Kidney epithelial cell (primary cell): ENCODE measurements around the gene STC2. TPM values are rescaled to one million over a fixed set of nuclear protein-coding genes. Genes with fewer than 3 reads are reported as not detected.
"Not testable (repeated sequence)": the region's sequence is repeated elsewhere in the genome, so short reads cannot be mapped to it uniquely, and the experiment has no call there.

Experiments used
- DNase-seq: peaks from one replicate; pipeline ENCODE4 v3.0.0-alpha.2; 2010; ENCODE audit warnings: low read depth
- H3K27me3 ChIP-seq: 2 replicates; pipeline ENCODE4 v1.6.0; 2011; ENCODE audit warnings: low read length; ENCODE audit not compliant: control insufficient read depth, insufficient read depth
- H3K36me3 ChIP-seq: 2 replicates; pipeline ENCODE4 v1.5.1; 2011; ENCODE audit warnings: low read length; ENCODE audit not compliant: control insufficient read depth, insufficient read depth
- H3K4me3 ChIP-seq: 2 replicates; pipeline ENCODE4 v1.5.1; 2011; ENCODE audit warnings: low read depth, mild to moderate bottlenecking, control low read depth, low read length
- total RNA-seq: library from RNA; depleted of rRNA; stranded (reverse); fragments of >200 nt; gene quantifications from 2 replicates; pipeline ENCODE4 v1.2.3, GENCODE V29; 2015
- TF ChIP-seq, protein P1 (sequence below): IDR thresholded peaks from 2 replicates; pipeline ENCODE4 v1.5.1; 2011; ENCODE audit warnings: mild to moderate bottlenecking, moderate library complexity, low read length, control low read depth, inconsistent platforms; ENCODE audit not compliant: insufficient read depth, poor library complexity, severe bottlenecking

Gene STC2
- total RNA-seq, 1 donor from 2014 or later = 219 TPM

DNA sequence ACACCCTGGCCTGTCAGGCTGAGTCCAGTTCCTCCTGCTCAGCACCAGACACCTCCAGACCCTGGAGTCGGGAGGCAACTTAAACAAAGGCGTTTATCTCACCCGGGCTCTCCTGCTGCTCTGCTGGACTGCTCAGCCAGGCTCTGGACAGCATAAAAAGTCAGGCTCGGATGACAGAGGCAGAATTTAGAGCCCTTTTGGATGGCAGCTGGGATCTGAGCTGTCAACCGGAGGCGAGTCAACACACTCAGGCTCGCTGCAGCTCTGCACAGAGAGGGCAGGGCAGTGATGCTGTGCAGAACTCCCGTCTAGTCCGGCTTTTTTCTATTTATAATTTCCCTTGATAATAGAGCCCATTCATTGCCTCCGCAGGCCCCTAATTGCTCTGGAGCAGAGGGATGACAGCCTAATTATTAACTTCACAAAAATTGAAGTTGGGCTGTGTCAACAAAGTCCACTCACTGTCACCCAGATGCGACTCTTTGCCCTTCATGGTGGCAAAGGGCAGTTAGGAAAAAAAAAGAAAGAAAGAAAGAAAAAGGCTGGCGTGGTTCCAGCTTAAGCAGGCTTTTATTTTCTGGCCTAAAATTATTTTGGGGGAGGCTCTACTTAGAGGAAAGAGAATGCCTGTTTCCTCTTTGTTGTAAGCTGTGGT, 37.6 kb downstream of the STC2 start:
- H3K27me3 ChIP-seq = peaks cover 29% of the 10 kb centered on the region
- no peak overlapping the region for H3K4me3 ChIP-seq
- TF ChIP-seq, protein P1, sequence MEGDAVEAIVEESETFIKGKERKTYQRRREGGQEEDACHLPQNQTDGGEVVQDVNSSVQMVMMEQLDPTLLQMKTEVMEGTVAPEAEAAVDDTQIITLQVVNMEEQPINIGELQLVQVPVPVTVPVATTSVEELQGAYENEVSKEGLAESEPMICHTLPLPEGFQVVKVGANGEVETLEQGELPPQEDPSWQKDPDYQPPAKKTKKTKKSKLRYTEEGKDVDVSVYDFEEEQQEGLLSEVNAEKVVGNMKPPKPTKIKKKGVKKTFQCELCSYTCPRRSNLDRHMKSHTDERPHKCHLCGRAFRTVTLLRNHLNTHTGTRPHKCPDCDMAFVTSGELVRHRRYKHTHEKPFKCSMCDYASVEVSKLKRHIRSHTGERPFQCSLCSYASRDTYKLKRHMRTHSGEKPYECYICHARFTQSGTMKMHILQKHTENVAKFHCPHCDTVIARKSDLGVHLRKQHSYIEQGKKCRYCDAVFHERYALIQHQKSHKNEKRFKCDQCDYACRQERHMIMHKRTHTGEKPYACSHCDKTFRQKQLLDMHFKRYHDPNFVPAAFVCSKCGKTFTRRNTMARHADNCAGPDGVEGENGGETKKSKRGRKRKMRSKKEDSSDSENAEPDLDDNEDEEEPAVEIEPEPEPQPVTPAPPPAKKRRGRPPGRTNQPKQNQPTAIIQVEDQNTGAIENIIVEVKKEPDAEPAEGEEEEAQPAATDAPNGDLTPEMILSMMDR = no peak
- no peaks in the 10 kb centered on the region for H3K36me3 ChIP-seq
- no peak for DNase-seq

GRCh38 chr5:173289372-173289771, 38.8 kb downstream of the STC2 start:
- H3K4me3 ChIP-seq = no peak overlapping the region
- no peak for DNase-seq
- no peaks in the 10 kb centered on the region for H3K36me3 ChIP-seq
- TF ChIP-seq, protein P1 = no peak
- H3K27me3 ChIP-seq = peaks cover 29% of the 10 kb centered on the region

DNA sequence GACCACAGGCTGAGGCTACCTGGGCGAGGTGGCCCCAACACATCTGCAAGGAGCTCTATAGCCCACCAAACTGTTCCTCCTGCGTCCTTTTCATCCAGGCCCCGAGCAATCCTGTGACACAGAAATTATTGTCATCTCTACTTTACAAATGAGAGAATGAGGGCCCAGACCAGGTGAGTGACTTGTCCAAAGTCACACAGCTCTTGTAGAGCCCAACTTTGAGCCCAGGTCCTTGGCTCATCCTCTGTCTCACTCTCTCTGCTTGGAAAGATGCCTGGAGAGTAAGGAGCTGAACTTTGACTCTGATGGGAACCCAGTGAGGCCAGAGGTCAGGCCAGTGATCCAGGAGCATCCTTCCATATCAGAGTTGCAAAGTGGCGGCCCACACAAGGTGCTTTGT, 39.6 kb downstream of the STC2 start:
- Histone ChIP-seq H3K36me3 (no peaks in the 10 kb centered on the region), H3K4me3 (no peak overlapping the region), H3K27me3 (peaks cover 36% of the 10 kb centered on the region)
- no peak for DNase-seq
- TF ChIP-seq, protein P1 = no peak

DNA sequence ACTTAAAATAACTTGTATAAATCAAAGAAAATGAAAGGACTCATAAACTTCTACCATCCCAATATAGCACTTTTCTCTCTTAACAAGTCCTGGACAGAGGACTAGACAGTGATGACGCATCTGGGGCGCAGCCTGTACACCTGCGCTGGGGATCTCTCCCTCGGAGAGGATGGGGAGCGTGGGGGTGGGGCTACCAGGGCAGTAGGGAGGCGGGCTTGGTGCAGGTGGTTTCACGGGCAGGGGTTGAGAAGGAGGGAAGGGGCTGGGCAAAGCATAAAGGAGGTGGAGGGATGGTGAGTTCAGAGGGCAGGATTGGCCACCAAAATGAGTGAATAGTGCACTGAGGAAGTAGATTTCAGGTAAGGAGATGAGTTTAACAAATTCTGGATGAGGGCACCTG, 41.1 kb downstream of the STC2 start:
- no peaks in the 10 kb centered on the region for H3K36me3 ChIP-seq
- no peak overlapping the region for H3K4me3 ChIP-seq
- no peak for DNase-seq
- TF ChIP-seq, protein P1 = no peak
- peaks cover 46% of the 10 kb centered on the region for H3K27me3 ChIP-seq

- peaks cover 35% of the 10 kb centered on the region for H3K27me3 ChIP-seq
- not testable (repeated sequence) for H3K36me3 ChIP-seq, H3K4me3 ChIP-seq, DNase-seq
Observed at GRCh38 chr5:173284343-173284958, 43.8 kb downstream of the STC2 start.

GRCh38 chr5:173283318-173284288, 44.6 kb downstream of the STC2 start:
- DNase-seq = no peak
- TF ChIP-seq, protein P1 = peak; percentile 69
- Histone ChIP-seq H3K36me3 (no peaks in the 10 kb centered on the region), H3K4me3 (no peak overlapping the region), H3K27me3 (peaks cover 34% of the 10 kb centered on the region)
